Gastrocnemius medialis (tissue), 4 donors: Measurements from ENCODE around the gene RRP8. TPM values are rescaled to one million over a fixed set of nuclear protein-coding genes. Genes with fewer than 3 reads are reported as not detected.

Source experiments
- ATAC-seq, 2 donors: fragments of 150-250 bp; one replicate each; pipeline ENCODE4 v1.9.1; 2016
- DNase-seq, 2 donors: peaks; one replicate each; pipeline ENCODE4 v3.0.0-alpha.2; 2019
- H3K27ac ChIP-seq, 4 donors: fragments of 200-600 bp; sonication (generic); 1 replicate in 1 of 4; 2 replicates in 3 of 4; pipeline ENCODE4 v1.5.1; 2016 to 2018; ENCODE audit warnings: mild to moderate bottlenecking in 2 of 4, moderate library complexity in 1 of 4
- H3K27me3 ChIP-seq, 3 donors: fragments of 200-600 bp; sonication (generic) in 2 of 3; 1 replicate in 1 of 3; 2 replicates in 2 of 3; pipeline versions ENCODE4 v1.5.1 to v1.6.0; 2016 to 2019; ENCODE audit warnings: mild to moderate bottlenecking in 1 of 3, moderate library complexity in 1 of 3
- H3K36me3 ChIP-seq, 2 donors: fragments of 200-600 bp; sonication (generic) in 1 of 2; one replicate each; pipeline ENCODE4 v1.5.1; 2017 to 2018
- H3K4me1 ChIP-seq, 2 donors: fragments of 200-600 bp; sonication (generic) in 1 of 2; one replicate each; pipeline ENCODE4 v1.5.1; 2016 to 2017; ENCODE audit warnings: mild to moderate bottlenecking in 2 of 2
- H3K4me3 ChIP-seq, 4 donors: fragments of 200-600 bp; sonication (generic) in 3 of 4; 1 replicate in 1 of 4; 2 replicates in 3 of 4; pipeline ENCODE4 v1.5.1; 2016 to 2019; ENCODE audit warnings: mild to moderate bottlenecking in 2 of 4
- H3K9me3 ChIP-seq, 3 donors: fragments of 200-600 bp; sonication (generic) in 2 of 3; 1 replicate in 1 of 3; 2 replicates in 2 of 3; pipeline ENCODE4 v1.5.1; 2016 to 2019
- POLR2A ChIP-seq, 2 donors: fragments of 450-650 bp; IDR thresholded peaks; one replicate each; pipeline ENCODE4 v1.6.1; 2017; ENCODE audit warnings: antibody characterized with exemption in 2 of 2, mild to moderate bottlenecking in 2 of 2, moderate library complexity in 2 of 2
- in situ Hi-C, 4 donors: fragments of 200-750 bp; cut with MboI; loops; one replicate each; pipeline versions ENCODE4 v1.15.0 to v1.8.0; 2017; ENCODE audit warnings: low sequenced_read_pairs in 4 of 4
- intact Hi-C: fragments of 100-400 bp; cut with DNase I; formaldehyde crosslinking; loops from one replicate; pipeline ENCODE4 v1.15.1; 2023; ENCODE audit warnings: low total_unique reads
- total RNA-seq, 4 donors: library from RNA; depleted of rRNA; stranded (reverse); fragments of >200 nt; gene quantifications; one replicate each; pipeline versions ENCODE4 v1.1.0 to v1.2.3, GENCODE V29; 2016
- TF ChIP-seq, protein P1 (sequence below), 5 experiments: fragments of 450-650 bp in 3 of 5; fragments of 200-600 bp in 2 of 5; sonication (generic) in 2 of 5; IDR thresholded peaks in 4 of 5; conservative IDR thresholded peaks in 1 of 5; 1 replicate in 4 of 5; 2 replicates in 1 of 5; pipeline ENCODE4 v1.5.1; 2016 to 2019; ENCODE audit warnings: antibody characterized with exemption in 5 of 5, mild to moderate bottlenecking in 3 of 5, moderate library complexity in 3 of 5

The RRP8 gene
- total RNA-seq, 4 donors from 2014 or later, result 10.9 to 25.7 (median 14.9) TPM

DNA sequence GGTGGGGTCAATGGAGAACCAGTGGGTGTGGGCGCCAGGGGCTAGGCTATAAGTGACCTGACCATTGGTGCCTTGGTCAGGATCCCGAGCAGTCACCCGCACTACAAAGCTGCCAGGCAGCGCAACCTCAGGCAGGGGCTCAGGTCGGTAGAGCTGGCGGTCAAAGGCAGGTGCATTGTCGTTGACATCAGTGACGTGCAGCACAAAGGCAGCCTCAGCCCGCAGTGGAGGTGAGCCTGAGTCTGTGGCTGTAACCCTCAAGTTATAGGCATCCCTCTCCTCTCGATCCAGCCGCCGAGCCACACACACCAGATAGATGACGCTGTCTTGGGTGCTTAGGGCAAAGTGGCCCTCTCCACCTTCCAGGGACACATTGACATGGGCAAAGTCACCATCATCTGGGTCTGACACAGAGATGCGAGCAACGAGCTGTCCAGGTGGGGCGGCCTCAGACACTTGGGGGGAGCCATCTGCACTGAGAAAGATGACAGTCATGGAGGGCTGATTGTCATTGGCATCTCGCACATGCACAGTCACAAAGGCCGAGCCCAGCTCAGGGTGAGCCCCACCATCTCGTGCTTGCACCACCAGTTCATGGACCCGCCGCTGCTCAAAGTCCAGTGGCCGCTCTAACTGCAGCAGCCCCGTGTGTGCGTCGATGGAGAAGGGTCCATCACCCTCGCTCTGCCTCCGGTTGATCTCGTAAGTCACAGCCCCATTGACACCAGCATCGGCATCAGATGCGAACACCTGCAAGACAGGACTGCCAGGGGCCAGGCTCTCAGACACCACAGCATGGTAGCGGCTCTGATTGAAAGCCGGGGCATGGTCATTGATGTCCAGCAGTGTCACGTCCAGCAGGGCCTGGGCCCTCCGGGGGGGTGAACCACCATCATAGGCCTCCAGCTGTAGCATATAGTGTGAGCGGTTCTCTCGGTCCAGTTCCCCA lies 36.9 kb upstream of the RRP8 start:
- intact Hi-C loops, result no loop called here
- H3K9me3 ChIP-seq, result no peaks in the 10 kb centered on the region
- no peaks in the 10 kb centered on the region for H3K36me3 ChIP-seq
- no peak for ATAC-seq
- peaks cover 14 to 40% of the 10 kb centered on the region in 2 donors for H3K4me1 ChIP-seq
- no peak overlapping the region for H3K27ac ChIP-seq
- DNase-seq, result no peak
- TF ChIP-seq, protein P1, sequence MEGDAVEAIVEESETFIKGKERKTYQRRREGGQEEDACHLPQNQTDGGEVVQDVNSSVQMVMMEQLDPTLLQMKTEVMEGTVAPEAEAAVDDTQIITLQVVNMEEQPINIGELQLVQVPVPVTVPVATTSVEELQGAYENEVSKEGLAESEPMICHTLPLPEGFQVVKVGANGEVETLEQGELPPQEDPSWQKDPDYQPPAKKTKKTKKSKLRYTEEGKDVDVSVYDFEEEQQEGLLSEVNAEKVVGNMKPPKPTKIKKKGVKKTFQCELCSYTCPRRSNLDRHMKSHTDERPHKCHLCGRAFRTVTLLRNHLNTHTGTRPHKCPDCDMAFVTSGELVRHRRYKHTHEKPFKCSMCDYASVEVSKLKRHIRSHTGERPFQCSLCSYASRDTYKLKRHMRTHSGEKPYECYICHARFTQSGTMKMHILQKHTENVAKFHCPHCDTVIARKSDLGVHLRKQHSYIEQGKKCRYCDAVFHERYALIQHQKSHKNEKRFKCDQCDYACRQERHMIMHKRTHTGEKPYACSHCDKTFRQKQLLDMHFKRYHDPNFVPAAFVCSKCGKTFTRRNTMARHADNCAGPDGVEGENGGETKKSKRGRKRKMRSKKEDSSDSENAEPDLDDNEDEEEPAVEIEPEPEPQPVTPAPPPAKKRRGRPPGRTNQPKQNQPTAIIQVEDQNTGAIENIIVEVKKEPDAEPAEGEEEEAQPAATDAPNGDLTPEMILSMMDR (IDR thresholded peaks at IDR 0.05 in 4 of 5, conservative IDR thresholded peaks at IDR 0.05 in 1 of 5), result no peak
- no peak for TF ChIP-seq POLR2A (IDR thresholded peaks at IDR 0.05)
- H3K4me3 ChIP-seq, result no peak overlapping the region
- in situ Hi-C loops, result no loop called here
- H3K27me3 ChIP-seq, result no peaks in the 10 kb centered on the region

GRCh38 chr11:6638429-6638828 lies 35.0 kb upstream of the RRP8 start:
- no peak for DNase-seq
- H3K4me1 ChIP-seq, result peaks cover 14 to 44% of the 10 kb centered on the region in 2 donors
- H3K4me3 ChIP-seq, result no peak overlapping the region
- in situ Hi-C loops (no loop called here), intact Hi-C loops (no loop called here)
- no peaks in the 10 kb centered on the region for H3K36me3 ChIP-seq
- H3K27ac ChIP-seq, result no peak overlapping the region
- no peaks in the 10 kb centered on the region for H3K27me3 ChIP-seq
- no peak for TF ChIP-seq POLR2A (IDR thresholded peaks at IDR 0.05)
- TF ChIP-seq, protein P1 (IDR thresholded peaks at IDR 0.05 in 4 of 5, conservative IDR thresholded peaks at IDR 0.05 in 1 of 5), result no peak
- no peak for ATAC-seq
- H3K9me3 ChIP-seq, result no peaks in the 10 kb centered on the region

GRCh38 chr11:6637871-6638270 lies 34.5 kb upstream of the RRP8 start:
- DNase-seq (peak in 1 of 2 donors; percentile 44), ATAC-seq (peak in 1 of 2 donors; percentile 47)
- no peaks in the 10 kb centered on the region for H3K9me3 ChIP-seq
- H3K27ac ChIP-seq, result no peak overlapping the region
- intact Hi-C loops (no loop called here), in situ Hi-C loops (no loop called here)
- H3K27me3 ChIP-seq, result no peaks in the 10 kb centered on the region
- no peaks in the 10 kb centered on the region for H3K36me3 ChIP-seq
- H3K4me1 ChIP-seq, result peaks cover 14 to 44% of the 10 kb centered on the region in 2 donors
- TF ChIP-seq, protein P1 (IDR thresholded peaks at IDR 0.05 in 4 of 5, conservative IDR thresholded peaks at IDR 0.05 in 1 of 5), result no peak
- no peak for TF ChIP-seq POLR2A (IDR thresholded peaks at IDR 0.05)
- no peak overlapping the region for H3K4me3 ChIP-seq

DNA sequence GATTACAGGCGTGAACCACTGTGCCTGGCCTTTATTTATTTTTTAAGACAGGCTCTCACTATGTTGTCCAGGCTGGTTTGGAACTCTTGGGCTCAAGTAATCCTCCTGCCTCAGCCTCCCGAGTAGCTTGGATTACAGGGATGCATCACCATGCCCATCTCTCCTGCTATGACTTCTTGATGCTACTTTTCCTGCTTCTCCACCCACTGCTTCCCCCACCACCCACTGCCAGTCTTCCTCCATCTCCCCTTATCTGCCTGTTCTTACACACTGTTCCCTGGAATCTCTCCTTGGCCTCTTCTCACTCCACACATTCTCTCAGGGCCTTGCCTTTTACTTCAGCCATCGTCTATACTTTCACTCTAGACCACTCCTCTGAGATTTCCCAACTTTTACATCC lies 33.1 kb upstream of the RRP8 start:
- TF ChIP-seq POLR2A (IDR thresholded peaks at IDR 0.05), result no peak
- TF ChIP-seq, protein P1 (IDR thresholded peaks at IDR 0.05 in 4 of 5, conservative IDR thresholded peaks at IDR 0.05 in 1 of 5), result no peak
- H3K36me3 ChIP-seq, result no peaks in the 10 kb centered on the region
- in situ Hi-C loops (no loop called here), intact Hi-C loops (no loop called here)
- H3K9me3 ChIP-seq, result no peaks in the 10 kb centered on the region
- no peak overlapping the region for H3K4me3 ChIP-seq
- DNase-seq, result no peak
- ATAC-seq, result no peak
- H3K4me1 ChIP-seq, result peaks cover 14 to 44% of the 10 kb centered on the region in 2 donors
- peak overlapping the region in 1 of 4 donors; percentile 39 for H3K27ac ChIP-seq
- H3K27me3 ChIP-seq, result no peaks in the 10 kb centered on the region
